ENCODE results near the gene TRANK1. TPM values are rescaled to one million over a fixed set of nuclear protein-coding genes. Genes with fewer than 3 reads are reported as not detected.
"Not testable (repeated sequence)": the region's sequence is repeated elsewhere in the genome, so short reads cannot be mapped to it uniquely, and the experiment has no call there.

The TRANK1 gene
- total and polyA plus RNA-seq, 2 donors = 12.5 to 40.1 TPM

DNA sequence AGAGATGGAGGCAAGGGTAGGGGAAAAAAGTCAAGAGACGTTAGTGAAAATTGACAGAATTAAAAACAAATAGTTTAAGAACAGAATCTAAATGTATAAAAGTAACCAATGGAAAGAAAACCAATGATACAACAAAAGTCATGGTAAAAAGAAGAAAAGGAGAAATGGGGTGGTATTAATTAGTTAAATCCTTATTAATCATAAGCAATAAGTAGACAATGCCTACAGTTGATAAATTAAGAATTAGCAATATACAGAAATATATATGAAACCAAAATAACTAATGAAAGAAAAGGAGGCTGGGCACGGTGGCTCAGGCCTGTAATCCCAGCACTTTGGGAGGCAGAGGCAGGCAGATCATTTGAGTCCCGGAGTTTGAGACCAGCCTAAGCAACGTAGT is 24.2 kb upstream of the TRANK1 start:
- no peak for DNase-seq (ENCODE audit: extremely low spot score)
- 81% methylated on average over 4 of the region's 4 CpGs for WGBS
- H3K4me3 ChIP-seq (ENCODE audit: low read depth, low read length) = no peak overlapping the region
- no peaks in the 10 kb centered on the region for H3K4me1 ChIP-seq (ENCODE audit: insufficient read depth)
- peak overlapping the region; percentile 67 for H3K27ac ChIP-seq (ENCODE audit: low read depth)
- no peaks in the 10 kb centered on the region for H3K36me3 ChIP-seq (ENCODE audit: insufficient read depth)

GRCh38 chr3:36965440-36965839 is 20.6 kb upstream of the TRANK1 start:
- peak; percentile 41 for DNase-seq (ENCODE audit: extremely low spot score)
- Histone ChIP-seq H3K36me3 (ENCODE audit: insufficient read depth) (no peaks in the 10 kb centered on the region), H3K4me3 (ENCODE audit: low read depth, low read length) (no peak overlapping the region), H3K27ac (ENCODE audit: low read depth) (no peak overlapping the region), H3K4me1 (ENCODE audit: insufficient read depth) (no peaks in the 10 kb centered on the region)
- 64% methylated on average over 3 of the region's 3 CpGs for WGBS

GRCh38 chr3:36964817-36965216 is 20.0 kb upstream of the TRANK1 start:
- H3K4me3 ChIP-seq (ENCODE audit: low read depth, low read length) = no peak overlapping the region
- no peaks in the 10 kb centered on the region for H3K4me1 ChIP-seq (ENCODE audit: insufficient read depth)
- no peaks in the 10 kb centered on the region for H3K36me3 ChIP-seq (ENCODE audit: insufficient read depth)
- no peak overlapping the region for H3K27ac ChIP-seq (ENCODE audit: low read depth)
- DNase-seq (ENCODE audit: extremely low spot score) = no peak

GRCh38 chr3:36964331-36964730 is 19.5 kb upstream of the TRANK1 start:
- no peak for DNase-seq (ENCODE audit: extremely low spot score)
- 93% methylated on average over 1 of the region's 1 CpG for WGBS
- Histone ChIP-seq H3K4me3 (ENCODE audit: low read depth, low read length) (no peak overlapping the region), H3K4me1 (ENCODE audit: insufficient read depth) (no peaks in the 10 kb centered on the region), H3K36me3 (ENCODE audit: insufficient read depth) (no peaks in the 10 kb centered on the region), H3K27ac (ENCODE audit: low read depth) (no peak overlapping the region)

DNA sequence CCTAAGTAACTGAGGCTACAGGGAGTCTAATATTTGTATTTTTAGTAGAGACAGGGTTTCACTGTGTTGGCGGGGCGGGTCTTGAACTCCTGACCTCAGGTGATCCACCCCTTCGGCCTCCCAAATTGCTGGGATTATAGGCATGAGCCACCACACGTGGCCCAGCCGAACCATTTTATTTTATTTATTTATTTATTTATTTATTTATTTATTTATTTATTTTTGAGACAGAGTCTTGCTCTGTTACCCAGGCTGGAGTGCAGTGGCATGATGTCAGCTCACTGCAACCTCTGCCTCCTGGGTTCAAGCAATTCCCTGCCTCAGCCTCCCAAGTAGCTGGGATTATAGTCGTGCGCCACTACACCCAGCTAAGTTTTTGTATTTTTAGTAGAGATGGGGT is 18.2 kb upstream of the TRANK1 start:
- 94% methylated on average over 7 of the region's 7 CpGs for WGBS

GRCh38 chr3:36960502-36960901 is 15.6 kb upstream of the TRANK1 start:
- WGBS = 94% methylated on average over 4 of the region's 4 CpGs
- H3K4me1 ChIP-seq (ENCODE audit: insufficient read depth) = no peaks in the 10 kb centered on the region
- no peak for DNase-seq (ENCODE audit: extremely low spot score)

More for the DNA sequence above, 18.2 kb upstream of the TRANK1 start:
- H3K36me3 ChIP-seq (ENCODE audit: insufficient read depth); H3K27ac ChIP-seq (ENCODE audit: low read depth); H3K4me3 ChIP-seq (ENCODE audit: low read depth, low read length); H3K4me1 ChIP-seq (ENCODE audit: insufficient read depth); DNase-seq (ENCODE audit: extremely low spot score): not testable (repeated sequence)

DNA sequence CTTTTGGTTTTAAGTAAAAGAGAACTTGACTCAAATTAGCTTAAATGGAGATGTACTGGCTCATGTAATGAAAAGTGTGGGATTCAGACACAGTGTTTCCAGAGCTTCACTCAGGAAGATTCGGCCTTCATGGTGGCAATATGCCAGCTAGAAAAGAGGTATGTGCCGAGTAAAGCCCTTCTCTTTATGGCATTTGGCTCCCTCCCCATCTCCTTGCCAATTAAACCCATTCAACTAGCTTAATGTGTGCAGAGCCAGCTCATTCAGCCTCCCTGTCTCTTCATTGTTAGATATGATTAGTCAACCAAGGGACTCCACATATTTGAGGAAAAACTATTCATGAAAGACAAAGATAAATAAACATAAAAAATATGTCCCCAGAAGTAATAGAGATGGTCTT is 15.0 kb upstream of the TRANK1 start:
- Histone ChIP-seq H3K4me3 (ENCODE audit: low read depth, low read length) (no peak overlapping the region), H3K27ac (ENCODE audit: low read depth) (no peak overlapping the region), H3K4me1 (ENCODE audit: insufficient read depth) (no peaks in the 10 kb centered on the region), H3K36me3 (ENCODE audit: insufficient read depth) (no peaks in the 10 kb centered on the region)
- 22% methylated on average over 2 of the region's 2 CpGs for WGBS
- DNase-seq (ENCODE audit: extremely low spot score) = peak; percentile 31

More at GRCh38 chr3:36960502-36960901, 15.6 kb upstream of the TRANK1 start:
- H3K27ac ChIP-seq (ENCODE audit: low read depth) = no peak overlapping the region
- H3K4me3 ChIP-seq (ENCODE audit: low read depth, low read length) = no peak overlapping the region
- no peaks in the 10 kb centered on the region for H3K36me3 ChIP-seq (ENCODE audit: insufficient read depth)

DNA sequence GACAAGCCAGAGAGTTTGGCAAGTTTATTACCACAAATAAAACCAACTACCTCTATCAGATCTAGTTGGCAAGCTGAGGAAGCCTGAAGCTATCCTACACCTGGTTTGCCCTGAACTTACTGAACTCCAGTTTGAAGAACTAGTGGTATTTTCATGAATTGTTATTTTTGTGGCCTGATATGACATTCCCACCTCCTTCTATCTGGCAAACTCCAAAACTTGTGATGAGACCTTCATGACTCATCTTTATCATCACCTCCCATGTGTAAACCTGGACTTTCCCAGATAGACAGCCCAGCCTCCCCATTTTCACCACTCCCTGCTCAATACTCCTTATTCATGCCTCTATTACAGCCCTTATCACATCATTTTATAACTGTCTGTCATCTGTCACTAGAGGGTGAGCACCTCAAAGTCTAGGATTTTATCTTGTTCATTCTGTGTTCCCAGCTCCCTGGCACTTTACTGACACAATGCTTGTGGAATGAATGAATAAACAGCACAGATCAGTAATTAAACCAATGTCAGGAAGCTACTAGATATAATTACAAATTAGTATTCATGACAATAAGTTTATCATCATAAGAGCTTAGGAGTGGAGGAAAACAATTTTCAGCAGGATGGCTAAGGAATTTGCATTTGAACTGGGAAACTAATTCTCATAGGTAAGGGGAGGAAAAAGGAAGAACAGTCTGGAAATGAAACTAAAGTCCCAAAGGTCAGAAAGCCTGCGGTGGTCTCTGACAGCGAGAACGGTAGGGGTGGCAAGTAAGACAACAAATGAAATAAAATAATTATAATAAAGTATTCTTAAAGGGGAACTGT is 13.2 kb upstream of the TRANK1 start:
- Histone ChIP-seq H3K36me3 (ENCODE audit: insufficient read depth) (no peaks in the 10 kb centered on the region), H3K27ac (ENCODE audit: low read depth) (no peak overlapping the region), H3K4me1 (ENCODE audit: insufficient read depth) (no peaks in the 10 kb centered on the region), H3K4me3 (ENCODE audit: low read depth, low read length) (no peak overlapping the region)
- DNase-seq (ENCODE audit: extremely low spot score) = no peak
- 57% methylated on average over 3 of the region's 3 CpGs for WGBS

DNA sequence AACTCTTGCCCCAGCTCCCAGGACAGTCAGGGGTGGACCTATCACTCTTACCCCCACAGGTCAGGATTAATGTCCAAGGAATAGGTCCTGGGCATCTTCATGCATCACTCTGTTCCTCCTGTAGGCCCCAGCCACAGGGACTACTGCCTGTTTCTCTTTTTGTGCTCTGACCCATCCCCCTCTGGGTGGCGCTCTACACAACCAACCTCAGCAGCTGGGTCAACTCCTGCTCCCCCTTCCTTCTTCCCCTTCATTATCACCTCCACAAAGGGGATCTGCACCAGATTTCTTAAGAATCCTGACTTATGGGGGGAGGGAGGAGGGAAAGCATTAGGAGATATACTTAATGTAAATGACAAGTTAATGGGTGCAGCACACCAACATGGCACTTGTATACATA is 12.2 kb upstream of the TRANK1 start:
- no peak overlapping the region for H3K27ac ChIP-seq (ENCODE audit: low read depth)
- no peaks in the 10 kb centered on the region for H3K36me3 ChIP-seq (ENCODE audit: insufficient read depth)
- no peak for DNase-seq (ENCODE audit: extremely low spot score)
- 93% methylated on average over 1 of the region's 1 CpG for WGBS
- H3K4me1 ChIP-seq (ENCODE audit: insufficient read depth) = no peaks in the 10 kb centered on the region
- H3K4me3 ChIP-seq (ENCODE audit: low read depth, low read length) = no peak overlapping the region

- H3K4me3 ChIP-seq (ENCODE audit: low read depth, low read length) = no peak overlapping the region
- WGBS = 82% methylated on average over 3 of the region's 3 CpGs
- no peak for DNase-seq (ENCODE audit: extremely low spot score)
- no peaks in the 10 kb centered on the region for H3K36me3 ChIP-seq (ENCODE audit: insufficient read depth)
- H3K4me1 ChIP-seq (ENCODE audit: insufficient read depth) = no peaks in the 10 kb centered on the region
- no peak overlapping the region for H3K27ac ChIP-seq (ENCODE audit: low read depth)
These were observed 11.3 kb upstream of the TRANK1 start for GRCh38 chr3:36956155-36956554.

GRCh38 chr3:36954452-36955134 is 9.7 kb upstream of the TRANK1 start:
- no peak for DNase-seq (ENCODE audit: extremely low spot score)
- H3K4me1 ChIP-seq (ENCODE audit: insufficient read depth) = no peaks in the 10 kb centered on the region
- H3K4me3 ChIP-seq (ENCODE audit: low read depth, low read length) = no peak overlapping the region
- H3K27ac ChIP-seq (ENCODE audit: low read depth) = no peak overlapping the region
- H3K36me3 ChIP-seq (ENCODE audit: insufficient read depth) = no peaks in the 10 kb centered on the region

DNA sequence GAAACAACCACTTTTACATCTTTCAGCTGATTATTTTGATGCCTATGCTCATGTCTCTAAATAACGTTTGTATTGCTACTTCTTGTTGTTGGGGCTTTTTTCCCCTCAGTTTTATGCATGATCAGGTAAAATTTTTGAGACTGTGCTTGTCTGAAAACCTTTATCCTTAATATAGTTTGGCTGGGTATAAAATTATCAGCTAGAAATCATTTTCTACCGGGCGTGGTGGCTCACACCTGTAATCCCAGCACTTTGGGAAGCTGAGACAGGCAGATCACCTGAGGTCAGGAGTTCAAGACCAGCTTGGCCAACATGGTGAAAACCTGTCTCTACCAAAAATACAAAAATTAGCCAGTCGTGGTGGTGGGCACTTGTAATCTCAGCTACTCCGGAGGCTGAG is 3.0 kb upstream of the TRANK1 start:
- not testable (repeated sequence) for DNase-seq (ENCODE audit: extremely low spot score); H3K4me3 ChIP-seq (ENCODE audit: low read depth, low read length); H3K27ac ChIP-seq (ENCODE audit: low read depth); H3K4me1 ChIP-seq (ENCODE audit: insufficient read depth); H3K36me3 ChIP-seq (ENCODE audit: insufficient read depth)
- WGBS = 97% methylated on average over 5 of the region's 5 CpGs

GRCh38 chr3:36945333-36945980 is 603 bp upstream of the TRANK1 start:
- no peak for DNase-seq (ENCODE audit: extremely low spot score)
- H3K4me3 ChIP-seq (ENCODE audit: low read depth, low read length) = peak overlapping the region; percentile 79
- no peaks in the 10 kb centered on the region for H3K36me3 ChIP-seq (ENCODE audit: insufficient read depth)
- WGBS = 75% methylated on average over 28 of the region's 28 CpGs
- no peaks in the 10 kb centered on the region for H3K4me1 ChIP-seq (ENCODE audit: insufficient read depth)
- H3K27ac ChIP-seq (ENCODE audit: low read depth) = no peak overlapping the region

Measured in urinary bladder (tissue), 4 donors.